HCT116 (cell line): ENCODE results near the gene GPX3.

ENCODE experiments used
- CBX3 ChIP-seq: IDR thresholded peaks from 2 replicates; pipeline ENCODE4 v1.6.1; 2012; ENCODE audit warnings: low read depth
- EGR1 ChIP-seq: IDR thresholded peaks from 2 replicates; pipeline ENCODE4 v1.6.1; 2012; ENCODE audit warnings: low read depth
- ELF1 ChIP-seq: IDR thresholded peaks from 2 replicates; pipeline ENCODE4 v1.6.1; 2012; ENCODE audit warnings: low read depth, borderline replicate concordance
- EZH2 ChIP-seq: fragments of 200-600 bp; sonication (generic); IDR thresholded peaks from 2 replicates; pipeline ENCODE4 v1.6.1; 2017; ENCODE audit warnings: antibody characterized with exemption, mixed run types
- FOSL1 ChIP-seq: IDR thresholded peaks from 2 replicates; pipeline ENCODE4 v1.6.1; 2012; ENCODE audit warnings: low read depth
- JUND ChIP-seq: IDR thresholded peaks from 2 replicates; pipeline ENCODE4 v1.6.1; 2012
- POLR2A ChIP-seq: IDR thresholded peaks from 2 replicates; pipeline ENCODE4 v1.7.0; 2011; ENCODE audit warnings: borderline replicate concordance; ENCODE audit not compliant: insufficient read depth, insufficient read length; ENCODE audit errors: extremely low read depth
- POLR2AphosphoS5 ChIP-seq: IDR thresholded peaks from 2 replicates; pipeline ENCODE4 v1.6.1; 2011; ENCODE audit warnings: mild to moderate bottlenecking, low read depth, low read length, moderate library complexity
- SIN3A ChIP-seq: IDR thresholded peaks from 2 replicates; pipeline ENCODE4 v1.6.1; 2012; ENCODE audit warnings: low read depth
- SP1 ChIP-seq: IDR thresholded peaks from 2 replicates; pipeline ENCODE4 v1.6.1; 2012; ENCODE audit warnings: low read depth
- TF ChIP-seq, protein P1 (sequence below), 3 experiments: fragments of 200-600 bp in 1 of 3; sonication (generic) in 1 of 3; IDR thresholded peaks in 2 of 3; conservative IDR thresholded peaks in 1 of 3; 2 replicates each; pipeline ENCODE4 v1.5.1; 2012 to 2017; ENCODE audit warnings: low read depth in 2 of 3, low read length in 2 of 3, antibody characterized with exemption in 1 of 3, borderline replicate concordance in 1 of 3, control low read depth in 1 of 3, mild to moderate bottlenecking in 1 of 3, mixed read lengths in 1 of 3, mixed run types in 1 of 3, moderate library complexity in 1 of 3; ENCODE audit not compliant: insufficient read depth in 1 of 3

DNA sequence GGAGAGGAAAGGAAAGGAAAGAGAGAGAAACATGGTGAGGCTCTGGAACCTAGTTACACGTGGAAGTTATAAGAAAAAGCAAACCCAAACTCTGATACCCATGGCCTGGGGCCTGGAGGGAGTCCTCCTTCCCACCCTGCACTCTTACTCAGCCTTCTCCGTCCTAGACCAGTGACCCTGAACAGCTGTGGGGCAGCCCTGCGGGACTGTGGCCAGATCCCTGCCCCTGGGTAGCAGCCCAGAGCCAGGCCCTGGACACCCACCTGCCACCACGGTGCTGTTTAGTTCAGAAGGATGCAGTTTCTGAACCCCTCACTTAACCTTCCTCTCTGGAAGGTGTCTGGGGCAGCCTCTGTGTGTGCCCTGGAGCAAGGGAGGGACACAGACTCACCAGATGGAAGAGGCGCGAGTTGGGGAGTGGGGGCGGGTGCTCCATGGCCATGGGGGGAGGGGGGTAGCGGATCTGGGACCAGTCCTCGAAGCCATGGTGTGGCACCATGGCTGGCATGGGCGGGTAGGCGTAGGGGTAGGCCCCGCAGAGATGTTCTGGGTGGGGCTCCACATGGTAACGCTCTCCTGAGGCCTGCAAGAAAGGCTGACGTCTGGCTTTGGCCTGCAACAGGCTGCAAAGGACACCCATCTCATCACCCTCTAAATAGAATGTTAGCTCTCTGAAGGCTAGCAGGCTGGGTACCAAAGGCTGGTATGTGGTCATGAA lies 13.0 kb downstream of the GPX3 start:
- TF ChIP-seq FOSL1 (no peak), POLR2AphosphoS5 (no peak), EGR1 (no peak), EZH2 (no peak), SIN3A (no peak), JUND (no peak), SP1 (no peak), CBX3 (no peak), POLR2A (no peak), ELF1 (no peak)
- TF ChIP-seq, protein P1, sequence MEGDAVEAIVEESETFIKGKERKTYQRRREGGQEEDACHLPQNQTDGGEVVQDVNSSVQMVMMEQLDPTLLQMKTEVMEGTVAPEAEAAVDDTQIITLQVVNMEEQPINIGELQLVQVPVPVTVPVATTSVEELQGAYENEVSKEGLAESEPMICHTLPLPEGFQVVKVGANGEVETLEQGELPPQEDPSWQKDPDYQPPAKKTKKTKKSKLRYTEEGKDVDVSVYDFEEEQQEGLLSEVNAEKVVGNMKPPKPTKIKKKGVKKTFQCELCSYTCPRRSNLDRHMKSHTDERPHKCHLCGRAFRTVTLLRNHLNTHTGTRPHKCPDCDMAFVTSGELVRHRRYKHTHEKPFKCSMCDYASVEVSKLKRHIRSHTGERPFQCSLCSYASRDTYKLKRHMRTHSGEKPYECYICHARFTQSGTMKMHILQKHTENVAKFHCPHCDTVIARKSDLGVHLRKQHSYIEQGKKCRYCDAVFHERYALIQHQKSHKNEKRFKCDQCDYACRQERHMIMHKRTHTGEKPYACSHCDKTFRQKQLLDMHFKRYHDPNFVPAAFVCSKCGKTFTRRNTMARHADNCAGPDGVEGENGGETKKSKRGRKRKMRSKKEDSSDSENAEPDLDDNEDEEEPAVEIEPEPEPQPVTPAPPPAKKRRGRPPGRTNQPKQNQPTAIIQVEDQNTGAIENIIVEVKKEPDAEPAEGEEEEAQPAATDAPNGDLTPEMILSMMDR (IDR thresholded peaks at IDR 0.05 in 2 of 3, conservative IDR thresholded peaks at IDR 0.05 in 1 of 3; ENCODE audit: borderline replicate concordance in 1 of 3, insufficient read depth in 1 of 3, low read depth in 2 of 3, low read length in 2 of 3) = no peak
